HepG2 (cell line): ENCODE results near the gene DNAJB11. TPM values are rescaled to one million over a fixed set of nuclear protein-coding genes. Genes with fewer than 3 reads are reported as not detected.

ENCODE experiments used
- CHCHD3 ChIP-seq: sonication (generic); formaldehyde crosslinking; IDR thresholded peaks from 2 replicates; pipeline ENCODE4 v1.8.0; 2022; ENCODE audit warnings: mild to moderate bottlenecking, missing genetic modification reagents, moderate library complexity
- HNRNPH1 ChIP-seq: fragments of 200-400 bp; formaldehyde crosslinking; optimal IDR thresholded peaks from 2 replicates; pipeline ENCODE3; 2017; ENCODE audit warnings: mild to moderate bottlenecking, low read depth, low read length
- KDM6A ChIP-seq: IDR thresholded peaks from 2 replicates; pipeline ENCODE4 v1.6.1; 2016; ENCODE audit warnings: low read depth
- MEF2D ChIP-seq: sonication (generic); formaldehyde crosslinking; IDR thresholded peaks from 2 replicates; pipeline ENCODE4 v1.5.1; 2020; ENCODE audit warnings: mild to moderate bottlenecking, missing genetic modification reagents
- MXD4 ChIP-seq: IDR thresholded peaks from 2 replicates; pipeline ENCODE4 v1.6.1; 2016; ENCODE audit warnings: mild to moderate bottlenecking, missing biosample characterization, missing genetic modification reagents
- RXRB ChIP-seq: IDR thresholded peaks from 2 replicates; pipeline ENCODE4 v1.6.1; 2016; ENCODE audit warnings: borderline replicate concordance, missing genetic modification reagents, missing compliant biosample characterization
- SIX4 ChIP-seq: sonication (generic); formaldehyde crosslinking; IDR thresholded peaks from 2 replicates; pipeline ENCODE4 v1.4.0; 2020; ENCODE audit warnings: missing genetic modification reagents
- ZNF780A ChIP-seq: sonication (generic); formaldehyde crosslinking; IDR thresholded peaks from 2 replicates; pipeline ENCODE4 v1.8.0; 2022; ENCODE audit warnings: mild to moderate bottlenecking, missing genetic modification reagents, moderate library complexity
- ZNF879 ChIP-seq: sonication (generic); formaldehyde crosslinking; IDR thresholded peaks from 2 replicates; pipeline ENCODE4 v1.8.1; 2023; ENCODE audit warnings: missing genetic modification reagents
- polyA plus RNA-seq, 8 experiments: library from polyadenylated mRNA; depleted of rRNA in 3 of 8; stranded (reverse) in 7 of 8; unstranded in 1 of 8; fragments of >200 nt; fragmentation: Illumina TruSeq in 4 of 8; extraction: Trizol in 4 of 8; gene quantifications; 2 replicates each; pipeline versions ENCODE4 v1.2.1 to v1.2.3, GENCODE V29; 2011 to 2016; ENCODE audit warnings: low read depth in 4 of 8, missing spikeins in 1 of 8, mixed read lengths in 1 of 8; ENCODE audit not compliant: insufficient read depth in 1 of 8
- total RNA-seq, 5 experiments: library from RNA; depleted of rRNA; stranded (reverse); fragments of >200 nt; fragmentation: Illumina TruSeq; extraction: Trizol; gene quantifications; 2 replicates each; pipeline ENCODE4 v1.2.3, GENCODE V29; 2016; ENCODE audit warnings: low read depth in 1 of 5
- TF ChIP-seq, protein P1 (sequence below): sonication (generic); formaldehyde crosslinking; IDR thresholded peaks from 2 replicates; pipeline ENCODE4 v1.8.0; 2022; ENCODE audit warnings: mild to moderate bottlenecking, missing genetic modification reagents; ENCODE audit not compliant: insufficient replicate concordance
- TF ChIP-seq, protein P2 (sequence below): sonication (generic); formaldehyde crosslinking; IDR thresholded peaks from 2 replicates; pipeline ENCODE4 v1.5.0; 2020; ENCODE audit warnings: missing genetic modification reagents
- TF ChIP-seq, protein P3 (sequence below): sonication (generic); formaldehyde crosslinking; IDR thresholded peaks from 2 replicates; pipeline ENCODE4 v1.5.0; 2020; ENCODE audit warnings: mild to moderate bottlenecking, missing genetic modification reagents
- TF ChIP-seq, protein P4 (sequence below): sonication (generic); formaldehyde crosslinking; IDR thresholded peaks from 2 replicates; pipeline ENCODE4 v1.8.1; 2022; ENCODE audit warnings: low read depth, mild to moderate bottlenecking, missing genetic modification reagents
- TF ChIP-seq, protein P5 (sequence below): sonication (generic); formaldehyde crosslinking; IDR thresholded peaks from 2 replicates; pipeline ENCODE4 v1.5.1; 2020; ENCODE audit warnings: mild to moderate bottlenecking, missing genetic modification reagents, moderate library complexity

DNAJB11 gene
- total and polyA plus RNA-seq, 2 of the 13 experiments (the other 11 are each of a cell fraction or from before 2014, with no cell fraction given): 41.0 to 132 TPM

DNA sequence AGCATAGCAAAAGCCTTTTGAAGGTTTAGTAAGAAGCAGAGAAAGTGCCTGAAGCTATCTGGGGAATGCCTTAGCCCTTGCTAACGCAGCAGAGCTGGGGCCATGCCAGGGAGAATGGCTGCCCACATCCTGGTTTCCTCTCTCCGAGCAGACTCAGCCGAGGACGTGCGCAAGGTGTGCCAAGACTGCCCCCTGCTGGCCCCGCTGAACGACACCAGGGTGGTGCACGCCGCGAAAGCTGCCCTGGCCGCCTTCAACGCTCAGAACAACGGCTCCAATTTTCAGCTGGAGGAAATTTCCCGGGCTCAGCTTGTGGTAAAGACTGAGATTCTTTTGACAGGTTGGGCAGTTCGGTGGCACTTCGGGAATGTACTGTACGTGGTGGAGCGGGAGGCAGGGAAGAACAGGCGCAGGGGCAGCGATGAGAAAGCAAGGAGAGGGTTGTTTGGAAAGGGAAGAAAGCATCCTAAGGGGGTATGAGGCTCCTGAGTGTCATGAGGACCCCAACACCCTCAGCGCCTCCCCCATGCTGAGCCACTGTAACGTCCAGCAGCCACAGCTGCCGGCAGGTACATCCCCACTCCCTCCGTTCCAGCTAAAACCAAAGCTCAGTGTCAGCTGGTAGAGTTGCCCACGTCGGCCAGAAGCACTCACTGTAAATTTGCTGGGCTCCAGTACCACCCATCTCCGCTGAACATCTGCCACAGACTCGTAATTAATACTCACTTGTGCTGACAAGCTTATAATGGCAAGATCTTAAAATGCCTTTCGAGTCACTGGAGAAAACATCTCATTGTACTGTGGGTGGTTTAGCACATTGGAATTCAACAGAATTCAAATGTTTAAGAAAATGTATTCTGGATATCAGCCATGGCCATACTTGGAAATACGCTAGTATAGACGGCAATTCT is 46.8 kb downstream of the DNAJB11 start (continued):
- TF ChIP-seq, protein P1, sequence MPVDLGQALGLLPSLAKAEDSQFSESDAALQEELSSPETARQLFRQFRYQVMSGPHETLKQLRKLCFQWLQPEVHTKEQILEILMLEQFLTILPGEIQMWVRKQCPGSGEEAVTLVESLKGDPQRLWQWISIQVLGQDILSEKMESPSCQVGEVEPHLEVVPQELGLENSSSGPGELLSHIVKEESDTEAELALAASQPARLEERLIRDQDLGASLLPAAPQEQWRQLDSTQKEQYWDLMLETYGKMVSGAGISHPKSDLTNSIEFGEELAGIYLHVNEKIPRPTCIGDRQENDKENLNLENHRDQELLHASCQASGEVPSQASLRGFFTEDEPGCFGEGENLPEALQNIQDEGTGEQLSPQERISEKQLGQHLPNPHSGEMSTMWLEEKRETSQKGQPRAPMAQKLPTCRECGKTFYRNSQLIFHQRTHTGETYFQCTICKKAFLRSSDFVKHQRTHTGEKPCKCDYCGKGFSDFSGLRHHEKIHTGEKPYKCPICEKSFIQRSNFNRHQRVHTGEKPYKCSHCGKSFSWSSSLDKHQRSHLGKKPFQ (CRISPR knock-in tag): peak; percentile 14
- TF ChIP-seq MEF2D: peak; percentile 72; the same call in 1 of the 2 replicates
- 0 out of 2 replicates have a peak, but pooled peaks have one; percentile 70 for TF ChIP-seq MXD4 (CRISPR knock-in tag)
- TF ChIP-seq CHCHD3: no peak
- TF ChIP-seq SIX4 (CRISPR knock-in tag): 0 out of 2 replicates have a peak, but pooled peaks have one; percentile 19
- TF ChIP-seq, protein P2, sequence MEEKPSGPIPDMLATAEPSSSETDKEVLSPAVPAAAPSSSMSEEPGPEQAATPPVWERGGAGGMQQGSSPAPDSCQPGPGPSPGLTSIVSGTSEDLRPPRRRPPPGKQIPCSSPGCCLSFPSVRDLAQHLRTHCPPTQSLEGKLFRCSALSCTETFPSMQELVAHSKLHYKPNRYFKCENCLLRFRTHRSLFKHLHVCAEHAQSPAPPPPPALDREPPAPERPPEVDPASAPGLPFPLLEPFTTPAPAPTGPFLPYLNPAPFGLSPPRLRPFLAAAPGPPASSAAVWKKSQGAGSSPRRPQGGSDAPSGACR (CRISPR knock-in tag): 0 out of 2 replicates have a peak, but pooled peaks have one; percentile 57
- TF ChIP-seq ZNF780A: 0 out of 2 replicates have a peak, but pooled peaks have one; percentile 58
- 0 out of 2 replicates have a peak, but pooled peaks have one; percentile 13 for TF ChIP-seq RXRB (CRISPR knock-in tag)
- TF ChIP-seq, protein P3, sequence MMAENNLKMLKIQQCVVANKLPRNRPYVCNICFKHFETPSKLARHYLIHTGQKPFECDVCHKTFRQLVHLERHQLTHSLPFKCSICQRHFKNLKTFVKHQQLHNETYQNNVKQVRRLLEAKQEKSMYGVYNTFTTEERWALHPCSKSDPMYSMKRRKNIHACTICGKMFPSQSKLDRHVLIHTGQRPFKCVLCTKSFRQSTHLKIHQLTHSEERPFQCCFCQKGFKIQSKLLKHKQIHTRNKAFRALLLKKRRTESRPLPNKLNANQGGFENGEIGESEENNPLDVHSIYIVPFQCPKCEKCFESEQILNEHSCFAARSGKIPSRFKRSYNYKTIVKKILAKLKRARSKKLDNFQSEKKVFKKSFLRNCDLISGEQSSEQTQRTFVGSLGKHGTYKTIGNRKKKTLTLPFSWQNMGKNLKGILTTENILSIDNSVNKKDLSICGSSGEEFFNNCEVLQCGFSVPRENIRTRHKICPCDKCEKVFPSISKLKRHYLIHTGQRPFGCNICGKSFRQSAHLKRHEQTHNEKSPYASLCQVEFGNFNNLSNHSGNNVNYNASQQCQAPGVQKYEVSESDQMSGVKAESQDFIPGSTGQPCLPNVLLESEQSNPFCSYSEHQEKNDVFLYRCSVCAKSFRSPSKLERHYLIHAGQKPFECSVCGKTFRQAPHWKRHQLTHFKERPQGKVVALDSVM: no peak
- 0 out of 2 replicates have a peak, but pooled peaks have one; percentile 58 for TF ChIP-seq ZNF879 (CRISPR knock-in tag)
- TF ChIP-seq, protein P4, sequence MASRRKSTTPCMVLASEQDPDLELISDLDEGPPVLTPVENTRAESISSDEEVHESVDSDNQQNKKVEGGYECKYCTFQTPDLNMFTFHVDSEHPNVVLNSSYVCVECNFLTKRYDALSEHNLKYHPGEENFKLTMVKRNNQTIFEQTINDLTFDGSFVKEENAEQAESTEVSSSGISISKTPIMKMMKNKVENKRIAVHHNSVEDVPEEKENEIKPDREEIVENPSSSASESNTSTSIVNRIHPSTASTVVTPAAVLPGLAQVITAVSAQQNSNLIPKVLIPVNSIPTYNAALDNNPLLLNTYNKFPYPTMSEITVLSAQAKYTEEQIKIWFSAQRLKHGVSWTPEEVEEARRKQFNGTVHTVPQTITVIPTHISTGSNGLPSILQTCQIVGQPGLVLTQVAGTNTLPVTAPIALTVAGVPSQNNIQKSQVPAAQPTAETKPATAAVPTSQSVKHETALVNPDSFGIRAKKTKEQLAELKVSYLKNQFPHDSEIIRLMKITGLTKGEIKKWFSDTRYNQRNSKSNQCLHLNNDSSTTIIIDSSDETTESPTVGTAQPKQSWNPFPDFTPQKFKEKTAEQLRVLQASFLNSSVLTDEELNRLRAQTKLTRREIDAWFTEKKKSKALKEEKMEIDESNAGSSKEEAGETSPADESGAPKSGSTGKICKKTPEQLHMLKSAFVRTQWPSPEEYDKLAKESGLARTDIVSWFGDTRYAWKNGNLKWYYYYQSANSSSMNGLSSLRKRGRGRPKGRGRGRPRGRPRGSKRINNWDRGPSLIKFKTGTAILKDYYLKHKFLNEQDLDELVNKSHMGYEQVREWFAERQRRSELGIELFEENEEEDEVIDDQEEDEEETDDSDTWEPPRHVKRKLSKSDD (CRISPR knock-in tag): 0 out of 2 replicates have a peak, but pooled peaks have one; percentile 34
- TF ChIP-seq HNRNPH1: peak; percentile 93
- no peak for TF ChIP-seq KDM6A (CRISPR knock-in tag)
- TF ChIP-seq, protein P5, sequence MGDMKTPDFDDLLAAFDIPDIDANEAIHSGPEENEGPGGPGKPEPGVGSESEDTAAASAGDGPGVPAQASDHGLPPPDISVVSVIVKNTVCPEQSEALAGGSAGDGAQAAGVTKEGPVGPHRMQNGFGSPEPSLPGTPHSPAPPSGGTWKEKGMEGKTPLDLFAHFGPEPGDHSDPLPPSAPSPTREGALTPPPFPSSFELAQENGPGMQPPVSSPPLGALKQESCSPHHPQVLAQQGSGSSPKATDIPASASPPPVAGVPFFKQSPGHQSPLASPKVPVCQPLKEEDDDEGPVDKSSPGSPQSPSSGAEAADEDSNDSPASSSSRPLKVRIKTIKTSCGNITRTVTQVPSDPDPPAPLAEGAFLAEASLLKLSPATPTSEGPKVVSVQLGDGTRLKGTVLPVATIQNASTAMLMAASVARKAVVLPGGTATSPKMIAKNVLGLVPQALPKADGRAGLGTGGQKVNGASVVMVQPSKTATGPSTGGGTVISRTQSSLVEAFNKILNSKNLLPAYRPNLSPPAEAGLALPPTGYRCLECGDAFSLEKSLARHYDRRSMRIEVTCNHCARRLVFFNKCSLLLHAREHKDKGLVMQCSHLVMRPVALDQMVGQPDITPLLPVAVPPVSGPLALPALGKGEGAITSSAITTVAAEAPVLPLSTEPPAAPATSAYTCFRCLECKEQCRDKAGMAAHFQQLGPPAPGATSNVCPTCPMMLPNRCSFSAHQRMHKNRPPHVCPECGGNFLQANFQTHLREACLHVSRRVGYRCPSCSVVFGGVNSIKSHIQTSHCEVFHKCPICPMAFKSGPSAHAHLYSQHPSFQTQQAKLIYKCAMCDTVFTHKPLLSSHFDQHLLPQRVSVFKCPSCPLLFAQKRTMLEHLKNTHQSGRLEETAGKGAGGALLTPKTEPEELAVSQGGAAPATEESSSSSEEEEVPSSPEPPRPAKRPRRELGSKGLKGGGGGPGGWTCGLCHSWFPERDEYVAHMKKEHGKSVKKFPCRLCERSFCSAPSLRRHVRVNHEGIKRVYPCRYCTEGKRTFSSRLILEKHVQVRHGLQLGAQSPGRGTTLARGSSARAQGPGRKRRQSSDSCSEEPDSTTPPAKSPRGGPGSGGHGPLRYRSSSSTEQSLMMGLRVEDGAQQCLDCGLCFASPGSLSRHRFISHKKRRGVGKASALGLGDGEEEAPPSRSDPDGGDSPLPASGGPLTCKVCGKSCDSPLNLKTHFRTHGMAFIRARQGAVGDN (CRISPR knock-in tag): peak; percentile 83
